Sigmoid colon (tissue), 4 donors: ENCODE data around the gene SNHG17.

Experiments used
- CTCF ChIP-seq, 4 experiments: fragments of 450-650 bp in 3 of 4; fragments of 200-600 bp in 1 of 4; IDR thresholded peaks; one replicate each; pipeline ENCODE4 v1.5.1; 2016 to 2019; ENCODE audit warnings: antibody characterized with exemption in 4 of 4, mild to moderate bottlenecking in 3 of 4, moderate library complexity in 2 of 4
- POLR2AphosphoS5 ChIP-seq, 4 donors: sonication (generic); formaldehyde crosslinking; IDR thresholded peaks; one replicate each; pipeline ENCODE4 v1.6.1; 2017; ENCODE audit warnings: antibody characterized with exemption in 4 of 4

GRCh38 chr20:38392356-38392755, 42.8 kb downstream of the SNHG17 start:
- TF ChIP-seq POLR2AphosphoS5 (IDR thresholded peaks at IDR 0.05) (no peak), CTCF (IDR thresholded peaks at IDR 0.05) (no peak)
